ENCODE measurements around the gene ANKRD12.

Gene ANKRD12

GRCh38 chr18:9201224-9201623 is 64.6 kb downstream of the ANKRD12 start:
- no peaks in the 10 kb centered on the region for H3K27me3 ChIP-seq (ENCODE audit: insufficient read depth, low read depth)
- H3K4me2 ChIP-seq = no peak overlapping the region
- peaks cover 26% of the 10 kb centered on the region; the same call in 1 of the 2 replicates for H3K79me2 ChIP-seq (ENCODE audit: insufficient read depth, low read depth)
- 0 out of 2 replicates have a peak, but pooled peaks cover 7% of the 10 kb centered on the region for H3K36me3 ChIP-seq (ENCODE audit: insufficient read depth)
- no peak overlapping the region for H3K27ac ChIP-seq
- no peak overlapping the region for H3K9ac ChIP-seq
- H3K4me1 ChIP-seq (ENCODE audit: low read depth, poor library complexity, severe bottlenecking) = no peaks in the 10 kb centered on the region
- H2AFZ ChIP-seq (ENCODE audit: low read depth) = no peak overlapping the region
- TF ChIP-seq CTCF (conservative IDR thresholded peaks at IDR 0.05; ENCODE audit: low read depth, low read length) = no peak
- no peaks in the 10 kb centered on the region; the same call in 1 of the 2 replicates for H4K20me1 ChIP-seq (ENCODE audit: insufficient read depth)
- H3K4me3 ChIP-seq (IDR thresholded peaks at IDR 0.05; ENCODE audit: insufficient read depth, low read depth, low read length) = no peak overlapping the region

- no peak overlapping the region for H3K9ac ChIP-seq
- H3K27ac ChIP-seq = no peak overlapping the region
- H3K4me1 ChIP-seq (ENCODE audit: low read depth, poor library complexity, severe bottlenecking) = no peaks in the 10 kb centered on the region
- H3K36me3 ChIP-seq (ENCODE audit: insufficient read depth) = peaks cover 6% of the 10 kb centered on the region; the same call in 1 of the 2 replicates
- H3K4me2 ChIP-seq = no peak overlapping the region
- H2AFZ ChIP-seq (ENCODE audit: low read depth) = no peak overlapping the region
- peaks cover 24% of the 10 kb centered on the region; the same call in 1 of the 2 replicates for H3K79me2 ChIP-seq (ENCODE audit: insufficient read depth, low read depth)
- no peaks in the 10 kb centered on the region for H4K20me1 ChIP-seq (ENCODE audit: insufficient read depth)
- no peak overlapping the region for H3K4me3 ChIP-seq (IDR thresholded peaks at IDR 0.05; ENCODE audit: insufficient read depth, low read depth, low read length)
- no peak for TF ChIP-seq CTCF (conservative IDR thresholded peaks at IDR 0.05; ENCODE audit: low read depth, low read length)
- no peaks in the 10 kb centered on the region for H3K27me3 ChIP-seq (ENCODE audit: insufficient read depth, low read depth)
These were observed 68.1 kb downstream of the ANKRD12 start for GRCh38 chr18:9204659-9205058.

GRCh38 chr18:9206421-9206820 is 69.8 kb downstream of the ANKRD12 start:
- Histone ChIP-seq H3K36me3 (ENCODE audit: insufficient read depth) (peaks cover 12% of the 10 kb centered on the region; the same call in 1 of the 2 replicates), H3K4me1 (ENCODE audit: low read depth, poor library complexity, severe bottlenecking) (peaks cover 2% of the 10 kb centered on the region), H3K4me2 (no peak overlapping the region), H2AFZ (ENCODE audit: low read depth) (no peak overlapping the region), H3K4me3 (IDR thresholded peaks at IDR 0.05; ENCODE audit: insufficient read depth, low read depth, low read length) (no peak overlapping the region), H3K27ac (no peak overlapping the region), H3K79me2 (ENCODE audit: insufficient read depth, low read depth) (peaks cover 21% of the 10 kb centered on the region; the same call in 1 of the 2 replicates), H4K20me1 (ENCODE audit: insufficient read depth) (peaks cover 3% of the 10 kb centered on the region; the same call in 1 of the 2 replicates), H3K27me3 (ENCODE audit: insufficient read depth, low read depth) (no peaks in the 10 kb centered on the region), H3K9ac (no peak overlapping the region)
- no peak for TF ChIP-seq CTCF (conservative IDR thresholded peaks at IDR 0.05; ENCODE audit: low read depth, low read length)

GRCh38 chr18:9209279-9209678 is 72.7 kb downstream of the ANKRD12 start:
- Histone ChIP-seq H3K27ac (no peak overlapping the region), H3K79me2 (ENCODE audit: insufficient read depth, low read depth) (peaks cover 9% of the 10 kb centered on the region; the same call in 1 of the 2 replicates), H3K27me3 (ENCODE audit: insufficient read depth, low read depth) (no peaks in the 10 kb centered on the region), H2AFZ (ENCODE audit: low read depth) (no peak overlapping the region), H3K36me3 (ENCODE audit: insufficient read depth) (peaks cover 14% of the 10 kb centered on the region; the same call in 1 of the 2 replicates), H3K4me3 (IDR thresholded peaks at IDR 0.05; ENCODE audit: insufficient read depth, low read depth, low read length) (no peak overlapping the region), H4K20me1 (ENCODE audit: insufficient read depth) (peaks cover 3% of the 10 kb centered on the region; the same call in 1 of the 2 replicates), H3K4me2 (no peak overlapping the region), H3K9ac (no peak overlapping the region), H3K4me1 (ENCODE audit: low read depth, poor library complexity, severe bottlenecking) (peaks cover 8% of the 10 kb centered on the region)
- no peak for TF ChIP-seq CTCF (conservative IDR thresholded peaks at IDR 0.05; ENCODE audit: low read depth, low read length)
